Osteocyte (in vitro differentiated cells): ENCODE data around the gene ADAM15. TPM values are rescaled to one million over a fixed set of nuclear protein-coding genes. Genes with fewer than 3 reads are reported as not detected.
A peak's percentile ranks its signal among the peaks of the same experiment; 100 is the strongest.

Source experiments
- DNase-seq: peaks from one replicate; pipeline ENCODE4 v3.0.0; 2021; ENCODE audit warnings: mixed read lengths; ENCODE audit not compliant: unreplicated experiment; ENCODE audit errors: extremely low spot score
- H3K27ac Mint-ChIP-seq: one replicate; pipeline ENCODE4 v1.8.0; 2021; ENCODE audit warnings: mild to moderate bottlenecking, mixed read lengths; ENCODE audit not compliant: unreplicated experiment
- H3K27me3 Mint-ChIP-seq: one replicate; pipeline ENCODE4 v1.8.0; 2021; ENCODE audit warnings: mixed read lengths; ENCODE audit not compliant: unreplicated experiment
- H3K36me3 Mint-ChIP-seq: one replicate; pipeline ENCODE4 v1.8.0; 2021; ENCODE audit warnings: mixed read lengths; ENCODE audit not compliant: unreplicated experiment
- H3K4me1 Mint-ChIP-seq: one replicate; pipeline ENCODE4 v1.8.0; 2021; ENCODE audit warnings: mixed read lengths; ENCODE audit not compliant: unreplicated experiment
- H3K4me3 Mint-ChIP-seq: one replicate; pipeline ENCODE4 v1.8.0; 2021; ENCODE audit warnings: mild to moderate bottlenecking, moderate library complexity, mixed read lengths; ENCODE audit not compliant: unreplicated experiment
- H3K9me3 Mint-ChIP-seq: one replicate; pipeline ENCODE4 v1.8.0; 2021; ENCODE audit warnings: mixed read lengths; ENCODE audit not compliant: unreplicated experiment
- total RNA-seq: library from RNA; stranded (reverse); gene quantifications from 2 replicates; pipeline ENCODE4 v1.2.1, GENCODE V29; 2021
- TF ChIP-seq, protein P1 (sequence below): fragments of 200-600 bp; sonication (generic); IDR thresholded peaks from 2 replicates; pipeline ENCODE4 v1.5.0; 2021; ENCODE audit warnings: antibody characterized with exemption, mild to moderate bottlenecking, moderate library complexity

The ADAM15 gene
- total RNA-seq, 1 donor from 2014 or later = 89.4 TPM

DNA sequence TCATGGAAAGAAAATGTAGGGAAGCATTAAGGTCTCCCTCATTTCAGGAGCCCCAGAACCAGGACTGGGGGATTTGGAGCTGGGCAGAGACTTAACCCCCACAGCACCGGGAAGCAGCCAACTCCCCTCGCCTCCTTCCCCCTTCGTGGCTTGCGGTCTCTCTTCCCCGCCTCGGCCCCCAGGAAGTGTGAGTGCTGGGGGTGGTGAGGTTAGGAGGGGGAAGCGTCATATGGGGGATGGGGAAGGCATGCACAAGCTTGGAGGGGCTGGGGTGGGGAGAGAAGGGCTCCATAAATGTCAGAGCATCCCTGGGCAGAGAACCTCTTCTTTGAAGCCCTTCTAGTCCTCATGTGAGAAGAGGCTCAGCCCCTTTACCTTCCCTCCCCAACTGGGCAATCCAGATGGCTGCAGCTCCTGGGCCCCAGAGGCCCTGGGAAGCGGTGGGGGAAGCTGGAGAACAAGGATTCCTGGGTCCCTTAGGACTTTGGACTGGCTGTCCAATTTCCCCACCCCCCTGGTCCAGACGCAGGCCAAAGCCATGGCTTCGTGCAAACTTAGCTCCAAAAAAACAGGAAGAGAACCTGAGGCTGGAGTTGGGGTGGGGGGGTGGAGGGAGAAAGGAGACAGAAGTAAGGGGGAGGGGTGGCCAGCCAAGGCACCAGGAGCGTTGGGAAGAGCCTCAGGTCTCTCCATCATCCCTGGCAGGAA lies 40.8 kb upstream of the ADAM15 start:
- Mint-ChIP-seq H3K27ac (no peak overlapping the region), H3K36me3 (peaks cover 2% of the 10 kb centered on the region), H3K4me1 (peaks cover 18% of the 10 kb centered on the region), H3K27me3 (no peaks in the 10 kb centered on the region), H3K4me3 (no peak overlapping the region), H3K9me3 (no peaks in the 10 kb centered on the region)
- no peak for DNase-seq
- TF ChIP-seq, protein P1, sequence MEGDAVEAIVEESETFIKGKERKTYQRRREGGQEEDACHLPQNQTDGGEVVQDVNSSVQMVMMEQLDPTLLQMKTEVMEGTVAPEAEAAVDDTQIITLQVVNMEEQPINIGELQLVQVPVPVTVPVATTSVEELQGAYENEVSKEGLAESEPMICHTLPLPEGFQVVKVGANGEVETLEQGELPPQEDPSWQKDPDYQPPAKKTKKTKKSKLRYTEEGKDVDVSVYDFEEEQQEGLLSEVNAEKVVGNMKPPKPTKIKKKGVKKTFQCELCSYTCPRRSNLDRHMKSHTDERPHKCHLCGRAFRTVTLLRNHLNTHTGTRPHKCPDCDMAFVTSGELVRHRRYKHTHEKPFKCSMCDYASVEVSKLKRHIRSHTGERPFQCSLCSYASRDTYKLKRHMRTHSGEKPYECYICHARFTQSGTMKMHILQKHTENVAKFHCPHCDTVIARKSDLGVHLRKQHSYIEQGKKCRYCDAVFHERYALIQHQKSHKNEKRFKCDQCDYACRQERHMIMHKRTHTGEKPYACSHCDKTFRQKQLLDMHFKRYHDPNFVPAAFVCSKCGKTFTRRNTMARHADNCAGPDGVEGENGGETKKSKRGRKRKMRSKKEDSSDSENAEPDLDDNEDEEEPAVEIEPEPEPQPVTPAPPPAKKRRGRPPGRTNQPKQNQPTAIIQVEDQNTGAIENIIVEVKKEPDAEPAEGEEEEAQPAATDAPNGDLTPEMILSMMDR = no peak

DNA sequence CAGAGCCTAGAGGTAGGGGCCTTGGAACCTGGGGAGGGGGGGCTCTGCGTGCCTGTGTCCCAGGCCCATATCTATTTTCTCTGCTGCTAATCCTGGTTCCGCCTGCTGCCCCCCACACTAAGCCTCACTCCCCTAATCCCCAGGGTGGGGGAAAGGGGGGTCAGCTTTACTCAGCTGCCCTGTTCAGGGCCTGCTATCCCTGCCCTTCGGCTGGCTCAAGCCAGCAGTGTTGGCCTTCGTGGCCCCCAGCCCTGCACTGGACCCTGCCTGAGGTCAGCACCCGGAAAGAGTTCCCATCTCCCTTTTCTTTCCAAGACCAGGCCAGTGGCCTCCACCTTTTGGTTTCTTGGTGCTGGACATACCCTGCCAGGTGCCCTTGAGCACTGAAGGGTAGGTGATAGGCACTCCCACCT lies 40.1 kb upstream of the ADAM15 start:
- no peak for DNase-seq
- no peak overlapping the region for H3K27ac Mint-ChIP-seq
- no peaks in the 10 kb centered on the region for H3K9me3 Mint-ChIP-seq
- peaks cover 2% of the 10 kb centered on the region for H3K36me3 Mint-ChIP-seq
- TF ChIP-seq, protein P1 = no peak
- no peaks in the 10 kb centered on the region for H3K27me3 Mint-ChIP-seq
- H3K4me3 Mint-ChIP-seq = no peak overlapping the region
- peaks cover 14% of the 10 kb centered on the region for H3K4me1 Mint-ChIP-seq

DNA sequence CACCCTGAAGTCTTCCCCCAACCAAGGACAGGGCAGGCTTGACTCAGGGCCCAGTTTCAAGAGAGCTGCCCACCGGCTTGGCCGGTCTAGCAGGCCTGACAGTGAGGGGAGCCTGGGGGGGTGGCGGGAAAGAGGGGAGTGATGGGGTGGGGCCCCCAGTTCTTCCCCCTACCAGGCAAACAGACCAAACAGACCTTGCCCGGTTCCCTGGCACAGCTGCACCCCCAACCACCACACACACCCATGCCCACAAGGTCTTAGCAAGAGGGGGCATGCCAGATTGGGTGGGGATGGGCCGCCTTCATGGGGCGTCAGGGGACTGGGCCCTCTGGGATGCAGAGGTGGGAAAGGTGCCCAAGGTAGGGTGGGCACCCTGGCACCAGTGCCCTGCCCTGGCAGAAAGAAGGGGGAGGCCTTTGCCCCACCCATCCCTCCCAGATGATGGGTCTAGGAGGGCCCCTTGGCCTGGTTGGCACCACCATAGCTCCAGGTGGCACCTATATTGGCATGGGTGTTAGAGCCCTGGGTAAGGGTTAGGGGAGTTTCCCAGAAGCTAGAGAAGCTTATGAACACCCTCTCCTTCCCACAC lies 39.6 kb upstream of the ADAM15 start:
- TF ChIP-seq, protein P1 = no peak
- Mint-ChIP-seq H3K9me3 (no peaks in the 10 kb centered on the region), H3K4me1 (peaks cover 14% of the 10 kb centered on the region), H3K27me3 (no peaks in the 10 kb centered on the region), H3K4me3 (no peak overlapping the region), H3K27ac (peak overlapping the region; percentile 64), H3K36me3 (peaks cover 2% of the 10 kb centered on the region)
- no peak for DNase-seq

DNA sequence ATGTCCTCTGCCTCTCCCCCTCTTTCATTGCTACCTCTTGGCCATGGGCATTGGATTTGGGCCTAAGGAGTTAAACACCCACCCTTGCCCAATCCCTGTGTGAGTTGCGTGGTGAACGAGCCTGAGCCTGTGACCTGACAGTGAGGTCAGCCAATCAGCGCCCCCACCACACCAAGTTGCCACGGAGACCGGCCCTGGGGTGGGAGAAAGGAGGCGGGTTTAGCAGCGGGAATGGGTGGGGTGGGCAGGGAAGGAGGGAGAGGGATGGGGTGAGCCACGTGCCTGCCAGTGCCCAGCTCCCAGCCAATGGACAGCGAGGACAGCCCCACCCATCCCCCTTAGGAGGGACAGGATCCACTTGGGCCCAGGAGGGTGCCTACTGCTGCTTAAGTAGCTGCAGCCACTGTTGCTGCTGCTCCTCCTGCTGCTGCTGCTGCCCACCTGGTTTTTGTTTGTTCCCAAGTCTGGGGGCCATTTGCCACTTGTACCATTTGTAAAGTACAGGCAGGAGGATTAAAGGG lies 39.0 kb upstream of the ADAM15 start:
- TF ChIP-seq, protein P1 = no peak
- H3K4me3 Mint-ChIP-seq = no peak overlapping the region

More for the DNA sequence above, 39.0 kb upstream of the ADAM15 start:
- Mint-ChIP-seq H3K27ac (peak overlapping the region; percentile 64), H3K4me1 (peaks cover 14% of the 10 kb centered on the region), H3K27me3 (no peaks in the 10 kb centered on the region), H3K36me3 (peaks cover 2% of the 10 kb centered on the region), H3K9me3 (no peaks in the 10 kb centered on the region)
- DNase-seq = no peak
